Effector memory CD8-positive, alpha-beta T cell (primary cell): ENCODE measurements around the gene CPM.
"Not testable (repeated sequence)": the region's sequence is repeated elsewhere in the genome, so short reads cannot be mapped to it uniquely, and the experiment has no call there.

Source experiments
- ATAC-seq: fragments of 150-1000 bp; cut with Tn5 transposase; replicated peaks from 2 replicates; pipeline ENCODE4 v1.10.0; 2021; ENCODE audit warnings: mild to moderate bottlenecking, moderate library complexity
- DNase-seq, 3 experiments: peaks; one replicate each; pipeline ENCODE4 v3.0.0; 2021
- H3K27ac Mint-ChIP-seq, 2 donors: one replicate each; pipeline ENCODE4 v1.8.0; 2022; ENCODE audit warnings: mild to moderate bottlenecking in 2 of 2, mixed read lengths in 2 of 2, moderate library complexity in 2 of 2
- H3K27me3 Mint-ChIP-seq, 2 donors: one replicate each; pipeline ENCODE4 v1.8.0; 2022; ENCODE audit warnings: mixed read lengths in 2 of 2
- H3K36me3 Mint-ChIP-seq: one replicate; pipeline ENCODE4 v1.8.0; 2022; ENCODE audit warnings: mild to moderate bottlenecking, moderate library complexity, mixed read lengths; ENCODE audit not compliant: insufficient read depth
- H3K4me1 Mint-ChIP-seq, 2 donors: one replicate each; pipeline ENCODE4 v1.8.0; 2022; ENCODE audit warnings: low read depth in 2 of 2, mixed read lengths in 2 of 2
- H3K4me3 Mint-ChIP-seq, 2 donors: one replicate each; pipeline ENCODE4 v1.8.0; 2022; ENCODE audit warnings: mild to moderate bottlenecking in 2 of 2, mixed read lengths in 2 of 2, moderate library complexity in 2 of 2
- H3K9me3 Mint-ChIP-seq, 2 donors: one replicate each; pipeline ENCODE4 v1.8.0; 2022; ENCODE audit warnings: mixed read lengths in 2 of 2

The CPM gene

GRCh38 chr12:68842784-68843567 is 90.0 kb downstream of the CPM start:
- peak overlapping the region in 1 of 2 donors; percentile 35 for H3K27ac Mint-ChIP-seq
- H3K36me3 Mint-ChIP-seq, result peaks cover 54% of the 10 kb centered on the region
- no peaks in the 10 kb centered on the region for H3K9me3 Mint-ChIP-seq
- ATAC-seq (no peak), DNase-seq (no peak)
- H3K4me3 Mint-ChIP-seq, result no peak overlapping the region
- H3K4me1 Mint-ChIP-seq, result peaks cover 5 to 11% of the 10 kb centered on the region in 2 donors
- H3K27me3 Mint-ChIP-seq, result no peaks in the 10 kb centered on the region

- peaks cover 54% of the 10 kb centered on the region for H3K36me3 Mint-ChIP-seq
- H3K9me3 Mint-ChIP-seq, result no peaks in the 10 kb centered on the region
- peaks cover 5 to 12% of the 10 kb centered on the region in 2 donors for H3K4me1 Mint-ChIP-seq
- no peak for DNase-seq
- no peak overlapping the region for H3K4me3 Mint-ChIP-seq
- no peaks in the 10 kb centered on the region for H3K27me3 Mint-ChIP-seq
- ATAC-seq, result no peak
- no peak overlapping the region for H3K27ac Mint-ChIP-seq
Measured at GRCh38 chr12:68842123-68842522, 90.8 kb downstream of the CPM start.

GRCh38 chr12:68841717-68842116 is 91.3 kb downstream of the CPM start:
- no peak for DNase-seq
- H3K9me3 Mint-ChIP-seq, result no peaks in the 10 kb centered on the region
- no peak for ATAC-seq
- no peak overlapping the region for H3K27ac Mint-ChIP-seq
- no peak overlapping the region for H3K4me3 Mint-ChIP-seq
- peaks cover 5 to 12% of the 10 kb centered on the region in 2 donors for H3K4me1 Mint-ChIP-seq
- peaks cover 59% of the 10 kb centered on the region for H3K36me3 Mint-ChIP-seq
- H3K27me3 Mint-ChIP-seq, result no peaks in the 10 kb centered on the region

- H3K9me3 Mint-ChIP-seq, H3K4me3 Mint-ChIP-seq, DNase-seq, H3K27me3 Mint-ChIP-seq, ATAC-seq: not testable (repeated sequence)
- Mint-ChIP-seq H3K27ac (peak overlapping the region in 1 of 2 donors; percentile 64), H3K4me1 (peaks cover 5 to 16% of the 10 kb centered on the region in 2 donors), H3K36me3 (peaks cover 63% of the 10 kb centered on the region)
Measured at GRCh38 chr12:68841175-68841574, 91.8 kb downstream of the CPM start.

- DNase-seq (no peak), ATAC-seq (no peak)
- H3K27ac Mint-ChIP-seq, result no peak overlapping the region
- H3K9me3 Mint-ChIP-seq, result no peaks in the 10 kb centered on the region
- peaks cover 75% of the 10 kb centered on the region for H3K36me3 Mint-ChIP-seq
- H3K4me1 Mint-ChIP-seq, result peaks cover 10 to 22% of the 10 kb centered on the region in 2 donors
- H3K27me3 Mint-ChIP-seq, result no peaks in the 10 kb centered on the region
- no peak overlapping the region for H3K4me3 Mint-ChIP-seq
Measured at GRCh38 chr12:68839183-68840147, 93.5 kb downstream of the CPM start.

GRCh38 chr12:68838046-68838886 is 94.7 kb downstream of the CPM start:
- ATAC-seq, result no peak

GRCh38 chr12:68837215-68837614 is 95.8 kb downstream of the CPM start:
- ATAC-seq (no peak), DNase-seq (no peak)
- no peak overlapping the region for H3K4me3 Mint-ChIP-seq
- H3K27me3 Mint-ChIP-seq, result no peaks in the 10 kb centered on the region
- H3K9me3 Mint-ChIP-seq, result no peaks in the 10 kb centered on the region
- peaks cover 5 to 17% of the 10 kb centered on the region in 2 donors for H3K4me1 Mint-ChIP-seq
- peaks cover 78% of the 10 kb centered on the region for H3K36me3 Mint-ChIP-seq
- peak overlapping the region; percentile 5 to 54 for H3K27ac Mint-ChIP-seq

More at GRCh38 chr12:68838046-68838886, 94.7 kb downstream of the CPM start:
- H3K4me1 Mint-ChIP-seq, result peaks cover 10 to 22% of the 10 kb centered on the region in 2 donors
- no peaks in the 10 kb centered on the region for H3K27me3 Mint-ChIP-seq
- peak overlapping the region in 1 of 2 donors; percentile 23 for H3K27ac Mint-ChIP-seq
- H3K36me3 Mint-ChIP-seq, result peaks cover 77% of the 10 kb centered on the region
- no peaks in the 10 kb centered on the region for H3K9me3 Mint-ChIP-seq
- no peak overlapping the region for H3K4me3 Mint-ChIP-seq
- no peak for DNase-seq

GRCh38 chr12:68835333-68835908 is 97.5 kb downstream of the CPM start:
- no peaks in the 10 kb centered on the region for H3K27me3 Mint-ChIP-seq
- H3K36me3 Mint-ChIP-seq, result peaks cover 76% of the 10 kb centered on the region

GRCh38 chr12:68833508-68833907 is 99.5 kb downstream of the CPM start:
- Mint-ChIP-seq H3K36me3 (peaks cover 78% of the 10 kb centered on the region), H3K4me1 (peaks cover 11 to 22% of the 10 kb centered on the region in 2 donors), H3K4me3 (no peak overlapping the region), H3K27ac (no peak overlapping the region), H3K9me3 (no peaks in the 10 kb centered on the region), H3K27me3 (no peaks in the 10 kb centered on the region)
- ATAC-seq (no peak), DNase-seq (no peak)

More at GRCh38 chr12:68835333-68835908, 97.5 kb downstream of the CPM start:
- H3K4me1 Mint-ChIP-seq, result peaks cover 6 to 17% of the 10 kb centered on the region in 2 donors
- no peak overlapping the region for H3K4me3 Mint-ChIP-seq
- no peaks in the 10 kb centered on the region for H3K9me3 Mint-ChIP-seq
- DNase-seq (no peak), ATAC-seq (no peak)
- H3K27ac Mint-ChIP-seq, result peak overlapping the region; percentile 30 to 81

GRCh38 chr12:68832504-68832867 is 100.5 kb downstream of the CPM start:
- H3K27ac Mint-ChIP-seq, result no peak overlapping the region
- no peak overlapping the region for H3K4me3 Mint-ChIP-seq
- H3K9me3 Mint-ChIP-seq, result no peaks in the 10 kb centered on the region
- H3K36me3 Mint-ChIP-seq, result peaks cover 87% of the 10 kb centered on the region
- no peak for ATAC-seq
- H3K4me1 Mint-ChIP-seq, result peaks cover 11 to 16% of the 10 kb centered on the region in 2 donors
- no peak for DNase-seq
- no peaks in the 10 kb centered on the region for H3K27me3 Mint-ChIP-seq

GRCh38 chr12:68831751-68832503 is 101.0 kb downstream of the CPM start:
- Mint-ChIP-seq H3K9me3 (no peaks in the 10 kb centered on the region), H3K36me3 (peaks cover 87% of the 10 kb centered on the region), H3K4me3 (no peak overlapping the region), H3K27me3 (no peaks in the 10 kb centered on the region), H3K4me1 (peaks cover 11 to 19% of the 10 kb centered on the region in 2 donors), H3K27ac (no peak overlapping the region)
- DNase-seq (no peak), ATAC-seq (no peak)

GRCh38 chr12:68831272-68831671 is 101.7 kb downstream of the CPM start:
- ATAC-seq (no peak), DNase-seq (no peak)
- Mint-ChIP-seq H3K27me3 (no peaks in the 10 kb centered on the region), H3K4me3 (no peak overlapping the region), H3K27ac (peak overlapping the region in 1 of 2 donors; percentile 39), H3K4me1 (peaks cover 11 to 16% of the 10 kb centered on the region in 2 donors), H3K9me3 (no peaks in the 10 kb centered on the region), H3K36me3 (peaks cover 87% of the 10 kb centered on the region)
